ENCODE results near the gene INPP4B.

The INPP4B gene

DNA sequence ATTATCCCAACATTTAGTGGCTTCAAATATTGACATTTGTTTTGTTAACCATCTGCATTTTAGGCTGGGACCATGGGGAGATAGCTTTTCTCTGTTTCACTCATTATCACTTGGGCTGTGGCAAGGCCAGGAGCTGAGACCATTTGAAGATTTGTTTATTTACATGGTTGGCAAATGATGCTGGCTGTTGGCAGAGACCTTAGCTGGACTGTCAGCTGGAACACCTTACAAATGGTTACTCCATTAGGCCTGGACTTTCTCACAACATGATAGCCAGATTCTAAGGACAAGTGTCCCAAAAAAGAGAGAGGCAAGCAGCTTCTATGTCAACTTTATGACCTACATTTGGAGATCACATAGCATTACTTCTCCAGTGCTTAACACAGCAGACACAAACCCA, 130.4 kb downstream of the INPP4B start:
- TF ChIP-seq POLR2AphosphoS5 (IDR thresholded peaks at IDR 0.05; ENCODE audit: low read depth, low read length), result no peak
- TF ChIP-seq TAF1 (IDR thresholded peaks at IDR 0.05; ENCODE audit: low read depth, low read length), result no peak
- no peak for TF ChIP-seq POU2F2 (IDR thresholded peaks at IDR 0.05; ENCODE audit: low read depth, low read length)
- no peak for TF ChIP-seq SPI1 (IDR thresholded peaks at IDR 0.05; ENCODE audit: low read depth, low read length)
- TF ChIP-seq POLR2A (IDR thresholded peaks at IDR 0.05; ENCODE audit: low read depth, low read length), result no peak
- no peak for TF ChIP-seq PAX5 (IDR thresholded peaks at IDR 0.05; ENCODE audit: insufficient read depth, low read length, severe bottlenecking)
- FAIRE-seq, result no peak
- no peak for DNase-seq (ENCODE audit: insufficient read length, low spot score)

DNA sequence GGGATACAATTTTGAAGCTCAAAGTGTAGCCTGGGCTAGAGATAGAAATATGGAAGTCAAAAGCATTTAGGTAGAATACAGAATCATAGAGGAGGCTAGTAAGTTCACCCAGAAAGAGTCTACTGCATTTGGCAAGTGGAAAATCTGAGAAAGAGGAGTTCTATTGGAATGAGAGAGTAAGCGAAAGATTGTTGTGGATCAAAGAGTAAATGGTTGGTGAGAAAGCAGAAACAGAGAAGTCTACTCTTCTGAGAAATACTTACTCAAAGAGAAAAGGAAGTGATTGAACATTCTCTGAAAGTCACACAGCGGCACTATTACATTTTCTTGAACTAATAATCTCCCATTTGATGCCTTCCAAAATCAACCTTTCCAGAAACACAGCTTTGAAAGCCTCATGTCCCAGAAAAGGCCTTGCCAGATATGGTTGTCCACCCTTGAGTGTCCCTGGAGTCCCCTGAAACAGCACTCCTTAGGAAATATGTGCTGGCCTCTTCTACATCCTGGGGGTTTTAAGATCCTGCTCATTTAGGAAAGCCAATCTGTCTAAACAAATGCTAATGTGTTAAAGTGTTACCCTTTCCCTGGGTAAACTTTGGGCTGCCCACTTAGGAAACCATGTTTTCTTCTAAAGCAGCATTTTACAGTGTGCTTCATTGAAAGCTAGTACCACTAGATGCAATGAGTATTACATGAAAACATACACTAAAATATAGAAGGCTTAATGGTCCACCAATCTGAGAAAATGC, 132.6 kb downstream of the INPP4B start:
- FAIRE-seq (no peak), DNase-seq (ENCODE audit: insufficient read length, low spot score) (no peak)
- TF ChIP-seq PAX5 (IDR thresholded peaks at IDR 0.05; ENCODE audit: insufficient read depth, low read length, severe bottlenecking), result no peak
- TF ChIP-seq POLR2AphosphoS5 (IDR thresholded peaks at IDR 0.05; ENCODE audit: low read depth, low read length), result no peak
- no peak for TF ChIP-seq SPI1 (IDR thresholded peaks at IDR 0.05; ENCODE audit: low read depth, low read length)

- no peak for TF ChIP-seq PAX5 (IDR thresholded peaks at IDR 0.05; ENCODE audit: insufficient read depth, low read length, severe bottlenecking)
- no peak for TF ChIP-seq POLR2A (IDR thresholded peaks at IDR 0.05; ENCODE audit: low read depth, low read length)
- no peak for TF ChIP-seq SPI1 (IDR thresholded peaks at IDR 0.05; ENCODE audit: low read depth, low read length)
- no peak for TF ChIP-seq POLR2AphosphoS5 (IDR thresholded peaks at IDR 0.05; ENCODE audit: low read depth, low read length)
- no peak for TF ChIP-seq POU2F2 (IDR thresholded peaks at IDR 0.05; ENCODE audit: low read depth, low read length)
- no peak for TF ChIP-seq TAF1 (IDR thresholded peaks at IDR 0.05; ENCODE audit: low read depth, low read length)
- DNase-seq (ENCODE audit: insufficient read length, low spot score), result no peak
- no peak for FAIRE-seq
Measured at GRCh38 chr4:142708231-142708630, 137.9 kb downstream of the INPP4B start.

- FAIRE-seq, result no peak
- no peak for DNase-seq (ENCODE audit: insufficient read length, low spot score)
- TF ChIP-seq POLR2AphosphoS5 (IDR thresholded peaks at IDR 0.05; ENCODE audit: low read depth, low read length), result no peak
- no peak for TF ChIP-seq SPI1 (IDR thresholded peaks at IDR 0.05; ENCODE audit: low read depth, low read length)
- TF ChIP-seq POLR2A (IDR thresholded peaks at IDR 0.05; ENCODE audit: low read depth, low read length), result no peak
- no peak for TF ChIP-seq TAF1 (IDR thresholded peaks at IDR 0.05; ENCODE audit: low read depth, low read length)
- no peak for TF ChIP-seq POU2F2 (IDR thresholded peaks at IDR 0.05; ENCODE audit: low read depth, low read length)
- TF ChIP-seq PAX5 (IDR thresholded peaks at IDR 0.05; ENCODE audit: insufficient read depth, low read length, severe bottlenecking), result no peak
Measured at GRCh38 chr4:142707401-142707800, 138.7 kb downstream of the INPP4B start.

DNA sequence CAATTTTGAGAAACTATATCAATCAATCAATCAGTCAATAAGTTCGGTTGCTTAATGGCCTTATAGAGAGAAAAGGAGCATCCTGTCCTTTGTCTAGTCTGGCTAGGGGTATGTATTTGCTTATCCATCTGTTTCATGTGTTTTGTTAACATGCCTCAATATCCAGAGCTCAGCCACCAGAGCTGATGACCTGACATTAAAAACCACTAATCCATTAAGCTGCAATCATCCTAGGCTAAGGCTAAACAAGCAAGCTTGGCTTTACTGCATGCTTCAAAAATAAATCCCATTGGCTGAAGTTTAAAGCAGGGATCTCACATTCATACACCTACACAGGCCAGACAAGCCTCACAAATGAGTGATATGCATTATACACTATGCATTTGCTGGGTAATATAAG, 139.7 kb downstream of the INPP4B start:
- no peak for DNase-seq (ENCODE audit: insufficient read length, low spot score)
- TF ChIP-seq POU2F2 (IDR thresholded peaks at IDR 0.05; ENCODE audit: low read depth, low read length) (no peak), TAF1 (IDR thresholded peaks at IDR 0.05; ENCODE audit: low read depth, low read length) (no peak), SPI1 (IDR thresholded peaks at IDR 0.05; ENCODE audit: low read depth, low read length) (no peak), POLR2AphosphoS5 (IDR thresholded peaks at IDR 0.05; ENCODE audit: low read depth, low read length) (no peak), POLR2A (IDR thresholded peaks at IDR 0.05; ENCODE audit: low read depth, low read length) (no peak), PAX5 (IDR thresholded peaks at IDR 0.05; ENCODE audit: insufficient read depth, low read length, severe bottlenecking) (no peak)
- no peak for FAIRE-seq

DNA sequence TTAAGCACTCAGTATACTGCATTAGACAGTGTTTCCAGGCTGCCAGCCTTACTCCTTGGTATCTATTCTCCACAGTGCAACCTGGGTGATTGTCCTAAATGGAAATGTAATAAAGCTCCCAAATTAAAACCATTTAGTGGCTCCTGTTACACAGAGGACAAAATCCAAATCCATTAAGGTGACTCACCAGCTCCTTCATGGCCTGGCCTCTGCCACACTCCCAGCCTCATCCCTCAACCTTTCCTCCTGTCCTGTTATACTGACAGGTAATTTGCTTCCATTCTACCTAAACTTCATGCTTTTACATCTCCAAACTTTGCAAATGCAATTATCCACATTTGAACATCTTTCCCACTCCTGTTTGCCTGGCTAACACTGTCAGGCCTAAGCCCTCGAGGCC, 140.3 kb downstream of the INPP4B start:
- no peak for FAIRE-seq
- TF ChIP-seq POLR2A (IDR thresholded peaks at IDR 0.05; ENCODE audit: low read depth, low read length) (no peak), SPI1 (IDR thresholded peaks at IDR 0.05; ENCODE audit: low read depth, low read length) (no peak), POLR2AphosphoS5 (IDR thresholded peaks at IDR 0.05; ENCODE audit: low read depth, low read length) (no peak), TAF1 (IDR thresholded peaks at IDR 0.05; ENCODE audit: low read depth, low read length) (no peak), POU2F2 (IDR thresholded peaks at IDR 0.05; ENCODE audit: low read depth, low read length) (no peak), PAX5 (IDR thresholded peaks at IDR 0.05; ENCODE audit: insufficient read depth, low read length, severe bottlenecking) (no peak)

DNA sequence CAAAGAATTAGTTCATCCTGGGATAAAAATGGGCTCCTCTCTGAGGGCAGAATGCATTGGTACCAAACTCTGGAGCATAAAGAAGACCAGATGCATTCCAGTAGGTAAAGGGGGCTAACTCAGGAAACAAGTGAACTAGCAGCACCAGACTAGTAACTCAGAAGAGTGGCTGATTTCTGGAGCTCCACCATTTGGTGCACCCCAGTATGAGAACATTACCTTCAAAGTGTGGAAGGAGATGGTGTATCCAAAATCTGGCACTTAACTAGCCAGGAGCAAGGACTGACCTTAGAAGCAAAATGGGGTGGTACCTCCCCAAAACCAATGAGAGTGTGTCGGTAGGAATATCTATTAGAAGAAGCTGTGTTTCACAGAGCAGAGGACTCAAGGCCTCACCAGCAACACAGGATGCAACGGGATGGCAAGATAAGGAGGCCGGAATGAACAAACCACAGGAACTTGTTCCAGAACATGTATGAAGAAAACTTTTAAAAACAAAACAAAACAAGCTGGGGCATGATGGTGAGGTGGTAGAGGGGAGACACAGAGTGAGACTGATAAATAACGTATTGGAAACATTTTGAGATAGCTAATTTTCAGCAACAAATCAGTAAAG, 142.3 kb downstream of the INPP4B start:
- no peak for TF ChIP-seq POU2F2 (IDR thresholded peaks at IDR 0.05; ENCODE audit: low read depth, low read length)
- no peak for TF ChIP-seq SPI1 (IDR thresholded peaks at IDR 0.05; ENCODE audit: low read depth, low read length)
- no peak for TF ChIP-seq POLR2AphosphoS5 (IDR thresholded peaks at IDR 0.05; ENCODE audit: low read depth, low read length)
- no peak for TF ChIP-seq POLR2A (IDR thresholded peaks at IDR 0.05; ENCODE audit: low read depth, low read length)
- TF ChIP-seq TAF1 (IDR thresholded peaks at IDR 0.05; ENCODE audit: low read depth, low read length), result no peak
- no peak for TF ChIP-seq PAX5 (IDR thresholded peaks at IDR 0.05; ENCODE audit: insufficient read depth, low read length, severe bottlenecking)
- no peak for DNase-seq (ENCODE audit: insufficient read length, low spot score)
- no peak for FAIRE-seq

More for the DNA sequence above, 140.3 kb downstream of the INPP4B start:
- DNase-seq (ENCODE audit: insufficient read length, low spot score), result no peak

GRCh38 chr4:142701017-142701416, 145.1 kb downstream of the INPP4B start:
- FAIRE-seq, result no peak
- TF ChIP-seq POU2F2 (IDR thresholded peaks at IDR 0.05; ENCODE audit: low read depth, low read length), result no peak
- TF ChIP-seq PAX5 (IDR thresholded peaks at IDR 0.05; ENCODE audit: insufficient read depth, low read length, severe bottlenecking), result no peak
- no peak for TF ChIP-seq POLR2A (IDR thresholded peaks at IDR 0.05; ENCODE audit: low read depth, low read length)
- TF ChIP-seq TAF1 (IDR thresholded peaks at IDR 0.05; ENCODE audit: low read depth, low read length), result no peak
- DNase-seq (ENCODE audit: insufficient read length, low spot score), result no peak

DNA sequence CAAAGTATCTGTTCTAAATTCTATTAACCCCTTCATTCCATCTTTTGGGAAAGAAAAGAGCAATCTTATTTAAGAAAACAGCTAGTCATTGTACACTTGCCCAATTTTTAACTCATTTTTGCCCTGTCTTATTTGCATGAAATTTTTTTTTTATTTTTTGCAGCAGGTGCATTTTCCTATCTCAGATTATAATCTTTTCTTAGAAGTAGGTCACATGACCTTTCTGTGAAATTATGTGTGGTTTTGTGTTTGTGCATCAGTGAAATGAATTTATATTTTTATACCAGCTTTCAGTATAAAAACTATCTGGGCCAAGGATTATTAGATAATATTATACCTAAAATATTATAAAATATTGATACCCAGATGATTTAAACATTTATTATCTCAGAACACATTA, 145.6 kb downstream of the INPP4B start:
- DNase-seq (ENCODE audit: insufficient read length, low spot score) (no peak), FAIRE-seq (no peak)
- TF ChIP-seq TAF1 (IDR thresholded peaks at IDR 0.05; ENCODE audit: low read depth, low read length) (no peak), POLR2AphosphoS5 (IDR thresholded peaks at IDR 0.05; ENCODE audit: low read depth, low read length) (no peak), POLR2A (IDR thresholded peaks at IDR 0.05; ENCODE audit: low read depth, low read length) (no peak), PAX5 (IDR thresholded peaks at IDR 0.05; ENCODE audit: insufficient read depth, low read length, severe bottlenecking) (no peak), SPI1 (IDR thresholded peaks at IDR 0.05; ENCODE audit: low read depth, low read length) (no peak), POU2F2 (IDR thresholded peaks at IDR 0.05; ENCODE audit: low read depth, low read length) (no peak)

Measured in GM12891 (cell line).